ENCODE results near the gene PSG2. TPM values are rescaled to one million over a fixed set of nuclear protein-coding genes. Genes with fewer than 3 reads are reported as not detected.
"Not testable (repeated sequence)": the region's sequence is repeated elsewhere in the genome, so short reads cannot be mapped to it uniquely, and the experiment has no call there.

Gene PSG2
- total RNA-seq, 1 donor from 2014 or later = 0.41 TPM

- H3K9ac ChIP-seq (ENCODE audit: low read length); H3K4me1 ChIP-seq (ENCODE audit: insufficient read depth, low read length); H3K9me3 ChIP-seq (ENCODE audit: insufficient read depth, low read depth, low read length); H3K4me1 Mint-ChIP-seq (ENCODE audit: low read depth, unreplicated experiment); H3K27me3 ChIP-seq (ENCODE audit: insufficient read depth, low read length); H3K79me2 ChIP-seq (ENCODE audit: insufficient read depth, low read length); H3K36me3 Mint-ChIP-seq (ENCODE audit: low read depth, unreplicated experiment); H3K27ac Mint-ChIP-seq (ENCODE audit: unreplicated experiment); H3K4me2 ChIP-seq (ENCODE audit: low read length); FAIRE-seq; H3K36me3 ChIP-seq (ENCODE audit: insufficient read depth, low read length); H3K27me3 Mint-ChIP-seq (ENCODE audit: low read depth, unreplicated experiment); H2AFZ ChIP-seq (ENCODE audit: low read depth, low read length); H3K27ac ChIP-seq (ENCODE audit: low read depth, low read length); H4K20me1 ChIP-seq (ENCODE audit: insufficient read depth, low read length); H3K4me3 Mint-ChIP-seq (ENCODE audit: unreplicated experiment); H3K4me3 ChIP-seq (ENCODE audit: insufficient read depth, low read depth, low read length): not testable (repeated sequence)
- peak; percentile 58 for DNase-seq (ENCODE audit: low read depth)
- TF ChIP-seq CTCF (IDR thresholded peaks at IDR 0.05; ENCODE audit: insufficient read depth, low read depth, low read length) = peak; percentile 36
- H3K9me3 Mint-ChIP-seq (ENCODE audit: unreplicated experiment) = peaks cover 16% of the 10 kb centered on the region
These were observed 5.3 kb upstream of the PSG2 start for GRCh38 chr19:43087702-43088340.

DNA sequence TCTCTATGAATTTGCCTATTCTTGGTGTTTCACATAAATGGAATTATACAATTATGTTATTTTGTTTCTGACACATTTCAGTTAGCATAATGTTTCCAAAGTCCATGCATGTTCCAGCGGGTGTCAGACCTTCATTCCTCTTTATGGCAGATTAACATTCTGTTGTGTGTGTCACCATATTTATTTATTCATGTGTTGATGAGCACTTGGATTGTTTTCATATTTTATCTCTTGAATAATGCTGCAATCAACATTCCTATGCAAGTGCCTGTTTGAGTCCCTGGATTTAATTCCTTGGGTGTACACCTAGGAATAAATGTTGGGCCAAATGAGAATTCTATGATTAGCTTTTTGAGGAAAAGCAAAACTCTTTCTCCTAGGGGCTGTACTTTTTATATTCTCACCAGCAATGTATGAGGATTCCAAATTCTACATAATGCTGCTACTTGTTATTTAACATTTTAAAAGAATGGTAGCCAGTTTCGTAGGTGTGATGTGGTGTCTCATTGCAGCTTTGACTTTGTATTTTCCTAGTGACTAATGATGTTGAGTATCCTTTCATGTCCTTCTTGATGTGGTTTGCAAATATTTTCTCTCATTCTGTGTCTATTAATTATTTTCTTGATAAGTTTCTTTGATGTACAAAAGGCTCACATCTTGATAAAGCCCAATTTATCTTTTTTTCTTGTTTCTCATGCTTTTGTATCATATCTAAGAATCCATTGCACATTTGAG, 3.5 kb upstream of the PSG2 start:
- H3K36me3 Mint-ChIP-seq (ENCODE audit: low read depth, unreplicated experiment); H3K79me2 ChIP-seq (ENCODE audit: insufficient read depth, low read length); H3K4me3 Mint-ChIP-seq (ENCODE audit: unreplicated experiment); H3K4me1 ChIP-seq (ENCODE audit: insufficient read depth, low read length); H3K27me3 ChIP-seq (ENCODE audit: insufficient read depth, low read length); H3K9me3 ChIP-seq (ENCODE audit: insufficient read depth, low read depth, low read length); H3K27ac ChIP-seq (ENCODE audit: low read depth, low read length); H3K27me3 Mint-ChIP-seq (ENCODE audit: low read depth, unreplicated experiment); H3K4me1 Mint-ChIP-seq (ENCODE audit: low read depth, unreplicated experiment); H3K27ac Mint-ChIP-seq (ENCODE audit: unreplicated experiment); FAIRE-seq; H2AFZ ChIP-seq (ENCODE audit: low read depth, low read length); H3K9ac ChIP-seq (ENCODE audit: low read length); H3K4me3 ChIP-seq (ENCODE audit: insufficient read depth, low read depth, low read length); H3K36me3 ChIP-seq (ENCODE audit: insufficient read depth, low read length); H4K20me1 ChIP-seq (ENCODE audit: insufficient read depth, low read length); H3K4me2 ChIP-seq (ENCODE audit: low read length): not testable (repeated sequence)
- DNase-seq (ENCODE audit: low read depth) = peak; percentile 35
- peaks cover 14% of the 10 kb centered on the region for H3K9me3 Mint-ChIP-seq (ENCODE audit: unreplicated experiment)

DNA sequence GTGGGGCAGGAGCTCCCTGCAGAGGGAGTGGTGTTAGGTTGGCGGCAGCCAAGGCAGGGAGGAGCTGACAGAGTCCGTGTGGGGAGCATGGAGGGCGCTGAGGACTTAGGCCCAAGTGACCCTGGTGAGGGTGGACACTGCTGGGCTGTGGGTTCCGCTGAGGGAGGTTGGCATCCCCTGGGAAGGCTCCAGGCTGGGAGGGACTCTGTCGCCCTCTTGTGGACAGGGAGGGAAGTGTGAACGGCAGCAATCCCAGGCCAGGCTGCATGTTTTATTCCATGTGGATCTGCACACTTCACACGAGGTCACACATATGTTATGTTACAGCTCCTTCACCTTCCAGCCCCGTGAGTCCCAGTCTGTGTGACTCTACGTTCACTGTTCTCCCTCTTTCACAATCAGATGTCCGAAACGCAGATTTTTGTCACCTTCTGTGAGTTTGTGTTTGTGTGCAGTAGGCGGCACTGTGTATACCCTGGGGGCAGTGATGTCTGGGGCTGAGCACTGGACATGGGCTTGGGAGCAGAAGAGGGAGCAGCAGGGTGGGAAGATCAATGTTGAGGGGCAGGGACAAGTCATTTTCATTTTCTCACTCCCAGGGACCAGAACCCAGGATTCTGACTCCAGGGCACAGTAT, 1.8 kb upstream of the PSG2 start:
- TF ChIP-seq CTCF (IDR thresholded peaks at IDR 0.05; ENCODE audit: insufficient read depth, low read depth, low read length) = peak; percentile 31
- peaks cover 14% of the 10 kb centered on the region for H3K9me3 Mint-ChIP-seq (ENCODE audit: unreplicated experiment)
- not testable (repeated sequence) for H3K79me2 ChIP-seq (ENCODE audit: insufficient read depth, low read length); H3K27ac Mint-ChIP-seq (ENCODE audit: unreplicated experiment); FAIRE-seq; H3K4me1 ChIP-seq (ENCODE audit: insufficient read depth, low read length); H3K4me3 ChIP-seq (ENCODE audit: insufficient read depth, low read depth, low read length); H4K20me1 ChIP-seq (ENCODE audit: insufficient read depth, low read length); H3K36me3 ChIP-seq (ENCODE audit: insufficient read depth, low read length); H3K4me2 ChIP-seq (ENCODE audit: low read length); H3K9me3 ChIP-seq (ENCODE audit: insufficient read depth, low read depth, low read length); H3K36me3 Mint-ChIP-seq (ENCODE audit: low read depth, unreplicated experiment); H2AFZ ChIP-seq (ENCODE audit: low read depth, low read length); H3K9ac ChIP-seq (ENCODE audit: low read length); H3K27me3 ChIP-seq (ENCODE audit: insufficient read depth, low read length); H3K27me3 Mint-ChIP-seq (ENCODE audit: low read depth, unreplicated experiment); H3K27ac ChIP-seq (ENCODE audit: low read depth, low read length); H3K4me1 Mint-ChIP-seq (ENCODE audit: low read depth, unreplicated experiment); DNase-seq (ENCODE audit: low read depth); H3K4me3 Mint-ChIP-seq (ENCODE audit: unreplicated experiment)

DNA sequence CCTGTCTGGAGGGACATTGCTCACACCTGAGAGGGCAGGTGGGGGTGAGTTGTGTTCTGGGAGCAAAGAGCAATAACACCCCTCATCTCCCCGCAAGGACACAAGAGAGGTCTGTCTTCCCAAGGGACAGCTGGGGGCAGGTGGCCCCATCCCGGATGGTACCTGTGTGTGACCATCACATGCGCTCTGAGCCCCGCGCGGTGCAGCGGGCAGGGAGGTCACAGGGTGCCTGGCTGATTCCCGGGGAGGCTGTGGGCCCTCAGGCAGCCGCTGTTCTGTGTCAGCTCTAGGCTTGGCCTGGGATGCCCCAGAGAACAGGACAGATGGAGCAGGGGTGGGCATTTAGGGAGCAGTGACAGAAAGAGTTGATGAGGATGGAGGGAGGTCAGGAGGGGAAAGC, 1.2 kb upstream of the PSG2 start:
- H3K4me2 ChIP-seq (ENCODE audit: low read length); H3K4me1 Mint-ChIP-seq (ENCODE audit: low read depth, unreplicated experiment); FAIRE-seq; H3K27ac ChIP-seq (ENCODE audit: low read depth, low read length); H3K9me3 ChIP-seq (ENCODE audit: insufficient read depth, low read depth, low read length); H3K79me2 ChIP-seq (ENCODE audit: insufficient read depth, low read length); H3K4me3 Mint-ChIP-seq (ENCODE audit: unreplicated experiment); H2AFZ ChIP-seq (ENCODE audit: low read depth, low read length); H3K27me3 Mint-ChIP-seq (ENCODE audit: low read depth, unreplicated experiment); H3K27me3 ChIP-seq (ENCODE audit: insufficient read depth, low read length); H4K20me1 ChIP-seq (ENCODE audit: insufficient read depth, low read length); H3K9ac ChIP-seq (ENCODE audit: low read length); DNase-seq (ENCODE audit: low read depth); H3K36me3 ChIP-seq (ENCODE audit: insufficient read depth, low read length); H3K27ac Mint-ChIP-seq (ENCODE audit: unreplicated experiment); H3K36me3 Mint-ChIP-seq (ENCODE audit: low read depth, unreplicated experiment); H3K4me1 ChIP-seq (ENCODE audit: insufficient read depth, low read length); H3K4me3 ChIP-seq (ENCODE audit: insufficient read depth, low read depth, low read length): not testable (repeated sequence)
- H3K9me3 Mint-ChIP-seq (ENCODE audit: unreplicated experiment) = peaks cover 15% of the 10 kb centered on the region
